Gastrocnemius medialis (tissue), 4 donors: ENCODE results near the gene MYLK2.

ENCODE experiments used
- CTCF ChIP-seq, 5 experiments: fragments of 450-650 bp in 3 of 5; fragments of 200-600 bp in 2 of 5; sonication (generic) in 2 of 5; IDR thresholded peaks in 4 of 5; conservative IDR thresholded peaks in 1 of 5; 1 replicate in 4 of 5; 2 replicates in 1 of 5; pipeline ENCODE4 v1.5.1; 2016 to 2019; ENCODE audit warnings: antibody characterized with exemption in 5 of 5, mild to moderate bottlenecking in 3 of 5, moderate library complexity in 3 of 5
- POLR2A ChIP-seq, 2 donors: fragments of 450-650 bp; IDR thresholded peaks; one replicate each; pipeline ENCODE4 v1.6.1; 2017; ENCODE audit warnings: antibody characterized with exemption in 2 of 2, mild to moderate bottlenecking in 2 of 2, moderate library complexity in 2 of 2

- no peak for TF ChIP-seq CTCF (IDR thresholded peaks at IDR 0.05 in 4 of 5, conservative IDR thresholded peaks at IDR 0.05 in 1 of 5)
- no peak for TF ChIP-seq POLR2A (IDR thresholded peaks at IDR 0.05)
These were observed 12.1 kb downstream of the MYLK2 start for GRCh38 chr20:31831211-31831610.
